ENCODE results near the gene SLC36A3. TPM values are rescaled to one million over a fixed set of nuclear protein-coding genes. Genes with fewer than 3 reads are reported as not detected.

Gene SLC36A3
- total and polyA plus RNA-seq, 2 of the 8 experiments (the other 6 are each of a cell fraction or from before 2014, with no cell fraction given): not detected

GRCh38 chr5:151286246-151286645 lies 17.3 kb downstream of the SLC36A3 start:
- H3K79me1 ChIP-seq (ENCODE audit: low read depth, low read length): no peaks in the 10 kb centered on the region
- no peaks in the 10 kb centered on the region for H3K23me2 ChIP-seq (ENCODE audit: low read depth, low read length)
- CTCF ChIA-PET (ENCODE audit: partially characterized antibody): interaction anchor here (0.6 to 6.1 kb wide), 8 partner anchors 10 to 958 kb away, joined by 3 to 25 read pairs (median 7); no protein-coding TSS in a partner anchor
- H4K91ac ChIP-seq (replicated peaks; ENCODE audit: insufficient read length, low read length): no peak overlapping the region
- DNase-seq (ENCODE audit: low read depth in 1 of 2, low spot score in 2 of 2): no peak
- H2AFZ ChIP-seq (ENCODE audit: low read length): no peak overlapping the region
- POLR2A ChIA-PET (ENCODE audit: partially characterized antibody): no interaction called here
- H2BK5ac ChIP-seq (ENCODE audit: low read depth, low read length): no peak overlapping the region
- no peak overlapping the region for H4K8ac ChIP-seq (ENCODE audit: extremely low read depth, insufficient read depth, low read length)
- H3K4ac ChIP-seq (replicated peaks; ENCODE audit: insufficient read length, low read depth, low read length): no peak overlapping the region
- FAIRE-seq: no peak
- H3K9me3 ChIP-seq (ENCODE audit: insufficient read depth in 2 of 2, low read depth in 1 of 2, low read length in 1 of 2): no peaks in the 10 kb centered on the region
- H4K20me1 ChIP-seq (replicated peaks in 1 of 2; ENCODE audit: control insufficient read depth in 1 of 2, insufficient read depth in 2 of 2, low read length in 2 of 2): no peaks in the 10 kb centered on the region
- no peaks in the 10 kb centered on the region for H3K79me2 ChIP-seq (ENCODE audit: control insufficient read depth in 1 of 2, insufficient read depth in 2 of 2, low read length in 2 of 2)
- H4K5ac ChIP-seq (ENCODE audit: insufficient read length, low read depth, low read length): no peak overlapping the region
- no peak overlapping the region for H3K23ac ChIP-seq (ENCODE audit: insufficient read length)
- no peak overlapping the region for H2BK20ac ChIP-seq (ENCODE audit: low read length)
- WGBS, 2 experiments (ENCODE audit: extremely low coverage in 1 of 2, insufficient coverage in 1 of 2, insufficient read length in 1 of 2, insufficient replicate concordance in 2 of 2, low coverage in 1 of 2, low lambda C conversion rate in 2 of 2, missing lambda C conversion rate in 1 of 2): 86% methylated on average over 1 of the region's 1 CpG; no CpG with 5 or more reads in 1 of the 2 experiments
- no peak overlapping the region for H2BK12ac ChIP-seq (ENCODE audit: low read depth, low read length)
- H3K14ac ChIP-seq (ENCODE audit: insufficient read length): no peak overlapping the region
- no peak overlapping the region for H2BK120ac ChIP-seq (replicated peaks; ENCODE audit: low read depth, low read length)
- H3K4me1 ChIP-seq (replicated peaks in 1 of 4; ENCODE audit: control insufficient read depth in 3 of 4, insufficient read depth in 4 of 4, low read length in 3 of 4): peaks cover 0 to 6% (median 3%) of the 10 kb centered on the region in 4 experiments; a peak in 2 of 7 replicates
- no peaks in the 10 kb centered on the region for H3K36me3 ChIP-seq (ENCODE audit: control insufficient read depth in 2 of 4, insufficient read depth in 4 of 4, low read length in 3 of 4)
- H2AK5ac ChIP-seq (ENCODE audit: low read depth, low read length): no peak overlapping the region
- no peak overlapping the region for H3K18ac ChIP-seq (ENCODE audit: extremely low read depth, low read length)
- no peak overlapping the region for H3K4me3 ChIP-seq (ENCODE audit: extremely low read depth in 1 of 4, insufficient read depth in 2 of 4, low read depth in 3 of 4, low read length in 4 of 4)
- H3K27me3 ChIP-seq (replicated peaks in 1 of 4; ENCODE audit: control insufficient read depth in 3 of 4, extremely low read depth in 1 of 4, insufficient read depth in 3 of 4, low read length in 3 of 4): no peaks in the 10 kb centered on the region
- no peak overlapping the region for H3K27ac ChIP-seq (ENCODE audit: low read depth, low read length)
- no peak overlapping the region for H3K4me2 ChIP-seq (ENCODE audit: insufficient read depth in 1 of 2, low read depth in 2 of 2, low read length in 2 of 2)
- TF ChIP-seq RFX5 (IDR thresholded peaks at IDR 0.05; ENCODE audit: borderline replicate concordance, low read depth, low read length) (no peak), RXRA (IDR thresholded peaks at IDR 0.05; ENCODE audit: insufficient read depth, low read depth, low read length) (no peak), EP300 (IDR thresholded peaks at IDR 0.05; ENCODE audit: borderline replicate concordance in 1 of 2, low read depth in 2 of 2, low read length in 2 of 2) (no peak), SAP30 (IDR thresholded peaks at IDR 0.05; ENCODE audit: insufficient read depth, insufficient replicate concordance, low read length) (no peak), FOSL1 (IDR thresholded peaks at IDR 0.05; ENCODE audit: insufficient read depth, low read depth, low read length) (no peak), SP2 (IDR thresholded peaks at IDR 0.05; ENCODE audit: low read length) (no peak), YY1 (IDR thresholded peaks at IDR 0.05; ENCODE audit: low read depth, low read length) (no peak), RAD21 (IDR thresholded peaks at IDR 0.05 in 1 of 2, conservative IDR thresholded peaks at IDR 0.05 in 1 of 2; ENCODE audit: low read depth in 2 of 2, low read length in 2 of 2) (no peak), POU5F1 (IDR thresholded peaks at IDR 0.05; ENCODE audit: low read depth, low read length) (no peak), KDM5A (IDR thresholded peaks at IDR 0.05; ENCODE audit: low read length) (no peak), SRF (IDR thresholded peaks at IDR 0.05; ENCODE audit: low read depth, low read length) (no peak), TEAD4 (IDR thresholded peaks at IDR 0.05; ENCODE audit: low read depth, low read length) (no peak), ATF3 (IDR thresholded peaks at IDR 0.05; ENCODE audit: insufficient read depth, low read depth, low read length) (no peak)
- no peak overlapping the region for H3K9ac ChIP-seq (replicated peaks in 1 of 4; ENCODE audit: extremely low read depth in 1 of 4, low read depth in 3 of 4, low read length in 3 of 4)
- no peak overlapping the region for H3K56ac ChIP-seq (replicated peaks; ENCODE audit: insufficient read length, low read depth, low read length)
- no peak overlapping the region for H2BK15ac ChIP-seq (ENCODE audit: low read length)

Measured in H1 (cell line).